ENCODE data around the gene MVB12B. TPM values are rescaled to one million over a fixed set of nuclear protein-coding genes. Genes with fewer than 3 reads are reported as not detected.

MVB12B gene
- total and polyA plus RNA-seq, 2 of the 8 experiments (the other 6 are each of a cell fraction or from before 2014, with no cell fraction given), result 2.6 to 5.0 TPM

- no peak for TF ChIP-seq CHD7 (IDR thresholded peaks at IDR 0.05; ENCODE audit: insufficient replicate concordance, low read length)
These were observed 95.2 kb downstream of the MVB12B start (continued) for GRCh38 chr9:126421567-126422428.
